ENCODE data around the gene PHACTR1.

PHACTR1 gene

GRCh38 chr6:13004601-13005000, 288.0 kb downstream of the PHACTR1 start:
- DNase-seq: no peak

DNA sequence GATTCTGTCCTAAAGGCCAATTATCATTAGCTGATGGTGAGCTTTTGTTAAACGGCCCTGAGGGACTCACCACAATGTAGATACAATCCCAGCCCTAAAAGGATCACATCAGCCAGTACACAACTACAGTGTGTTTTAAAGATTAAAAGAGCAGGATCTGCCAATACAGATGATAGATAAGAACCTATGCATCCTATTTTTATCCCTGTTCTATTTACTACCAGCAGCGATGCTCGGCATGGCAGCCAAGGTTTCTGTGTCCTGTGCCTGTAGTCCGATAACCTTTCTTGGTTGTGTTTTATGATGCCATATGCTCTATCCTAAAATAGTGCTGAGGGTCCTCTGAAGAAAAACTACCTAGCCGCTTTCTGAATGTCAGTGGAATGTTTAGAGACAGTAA, 289.4 kb downstream of the PHACTR1 start:
- DNase-seq: no peak

GRCh38 chr6:13006578-13007300, 290.2 kb downstream of the PHACTR1 start:
- no peak for DNase-seq

- no peak for DNase-seq
Observed at GRCh38 chr6:13007744-13008143, 291.2 kb downstream of the PHACTR1 start.

DNA sequence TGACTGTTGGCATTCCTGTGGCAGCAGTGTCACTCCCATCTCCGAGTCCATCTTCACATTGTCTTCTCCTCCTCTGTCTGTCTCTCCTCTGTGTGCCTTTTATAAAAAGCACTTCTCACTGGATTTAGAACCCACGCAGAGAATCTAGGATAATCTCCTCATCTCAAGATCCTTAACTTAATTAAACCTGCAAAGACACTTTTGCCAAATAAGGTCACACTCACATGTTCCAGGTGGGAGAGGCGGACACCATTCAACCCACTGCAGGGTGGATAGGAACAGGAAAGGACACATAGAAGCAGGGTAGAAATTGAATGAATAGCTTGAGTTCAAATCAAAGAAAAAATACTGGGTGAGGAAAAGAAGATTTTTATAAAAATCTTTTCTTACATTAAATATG, 292.5 kb downstream of the PHACTR1 start:
- DNase-seq: no peak

DNA sequence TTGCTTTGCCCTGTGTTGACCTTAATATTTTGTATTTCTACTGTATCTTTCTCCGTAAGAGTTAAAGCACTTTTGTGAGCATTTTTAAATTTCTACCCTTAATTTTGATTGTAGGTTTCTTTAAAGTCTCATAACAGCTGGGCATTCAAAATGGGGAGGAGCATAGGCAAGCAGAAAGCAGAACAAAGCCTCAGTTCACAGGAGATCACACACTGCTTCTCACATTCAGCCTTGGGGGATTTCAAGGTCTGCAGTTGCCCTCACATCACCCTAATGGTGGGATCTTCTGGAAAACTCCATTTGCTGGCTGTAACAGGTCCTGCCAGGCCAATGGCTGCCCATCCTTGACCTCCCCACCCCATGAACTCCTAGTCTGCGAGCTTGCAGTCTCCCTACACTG, 292.9 kb downstream of the PHACTR1 start:
- DNase-seq: no peak

- DNase-seq: no peak
Observed at GRCh38 chr6:13011612-13012146, 295.1 kb downstream of the PHACTR1 start.

DNA sequence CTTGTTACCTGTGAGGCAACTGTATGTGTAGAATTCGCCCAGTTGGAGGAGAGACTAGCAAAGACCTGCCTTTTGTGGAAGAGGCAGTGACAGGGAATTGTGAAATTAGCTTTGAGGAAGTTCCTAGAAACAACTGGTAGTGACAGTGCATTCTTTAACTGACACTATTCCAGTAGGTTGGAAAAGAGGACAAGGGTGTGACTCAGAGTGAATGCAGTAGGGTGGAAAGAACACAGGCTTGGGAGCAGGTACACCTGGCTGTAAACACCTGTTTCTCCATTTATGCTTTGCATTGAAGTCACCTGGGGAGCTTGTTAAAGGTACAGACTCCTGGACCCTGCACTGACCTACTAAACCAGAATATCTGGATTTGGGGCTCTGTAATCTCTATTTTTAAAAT, 295.7 kb downstream of the PHACTR1 start:
- DNase-seq: no peak

DNA sequence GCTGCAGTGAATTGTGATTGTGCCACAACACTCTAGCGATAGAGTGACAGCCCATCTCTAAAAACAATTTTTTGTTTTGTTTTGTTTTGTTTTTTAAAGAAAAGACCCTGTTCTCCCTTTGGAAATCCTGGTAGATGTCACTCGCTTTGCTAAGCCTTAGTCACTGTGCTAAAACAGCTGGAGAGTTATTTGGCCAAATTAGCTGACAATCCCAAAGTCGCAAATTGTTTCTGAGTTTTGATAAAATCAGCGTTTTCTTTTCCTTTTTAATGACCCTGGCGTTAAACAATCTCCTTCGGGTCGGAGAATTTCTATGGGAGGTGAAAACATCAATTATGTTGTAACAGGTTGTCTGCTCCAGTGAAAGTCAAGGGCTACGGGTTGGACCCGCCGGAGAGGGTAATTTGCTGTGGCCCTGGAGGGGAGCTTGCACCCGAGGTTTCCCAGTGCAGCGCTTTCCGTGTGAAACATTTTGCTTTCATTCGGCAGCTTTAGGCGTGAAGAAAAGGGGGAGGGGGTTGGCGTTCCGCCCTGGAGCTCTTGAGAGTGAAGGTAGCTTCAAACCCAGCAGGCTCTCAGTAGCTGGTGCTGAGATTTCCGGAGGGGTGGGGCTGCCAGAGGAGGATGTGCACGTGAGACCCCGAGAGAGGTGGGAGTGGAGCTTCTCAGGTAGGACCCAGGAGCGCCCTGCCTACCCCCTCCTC, 296.6 kb downstream of the PHACTR1 start:
- DNase-seq: peak; percentile 2

- no peak for DNase-seq
Observed at GRCh38 chr6:13013681-13014503, 297.3 kb downstream of the PHACTR1 start.

DNA sequence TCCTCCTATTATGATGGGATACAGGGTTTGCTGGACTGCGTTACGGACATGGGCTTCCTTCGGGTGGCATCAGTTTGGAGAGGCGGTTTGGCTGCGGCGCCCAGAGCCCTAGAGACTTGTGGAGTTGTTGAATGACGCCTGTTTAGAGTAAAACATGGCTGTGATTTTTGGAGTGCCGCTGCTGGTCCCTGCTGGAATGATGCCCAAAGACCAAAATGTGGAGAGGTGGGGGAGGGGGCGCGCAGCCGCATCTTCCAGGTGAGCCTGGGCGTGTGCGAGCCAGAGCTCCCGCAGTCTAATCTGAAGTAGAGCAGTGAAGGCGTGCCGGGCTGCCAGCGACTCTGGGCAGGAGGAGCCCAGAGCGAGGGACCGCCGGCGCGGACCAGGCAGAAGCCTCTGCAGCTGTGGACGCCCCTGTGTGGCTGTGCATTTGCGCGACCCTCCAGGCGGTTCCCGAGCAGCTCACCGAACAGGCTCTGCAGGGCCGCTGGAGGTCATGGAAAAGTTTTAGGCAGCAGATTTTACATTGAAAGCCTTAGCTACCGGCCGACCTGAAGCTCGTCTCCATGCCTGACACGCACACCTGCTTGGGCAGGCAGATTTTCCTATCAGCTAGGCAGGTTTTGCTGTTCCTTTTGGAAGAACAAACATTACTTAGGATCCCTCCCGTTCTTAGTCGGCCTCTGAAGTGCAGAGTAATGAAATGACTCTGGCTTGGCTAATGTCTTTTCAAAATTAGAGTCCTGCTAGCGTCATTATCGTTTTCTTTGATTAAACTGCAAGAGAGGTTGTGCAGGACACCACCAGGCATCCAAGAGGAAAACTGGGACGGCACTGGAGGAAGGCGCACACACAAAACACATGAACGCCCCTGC, 298.2 kb downstream of the PHACTR1 start:
- peak; percentile 42 for DNase-seq

DNA sequence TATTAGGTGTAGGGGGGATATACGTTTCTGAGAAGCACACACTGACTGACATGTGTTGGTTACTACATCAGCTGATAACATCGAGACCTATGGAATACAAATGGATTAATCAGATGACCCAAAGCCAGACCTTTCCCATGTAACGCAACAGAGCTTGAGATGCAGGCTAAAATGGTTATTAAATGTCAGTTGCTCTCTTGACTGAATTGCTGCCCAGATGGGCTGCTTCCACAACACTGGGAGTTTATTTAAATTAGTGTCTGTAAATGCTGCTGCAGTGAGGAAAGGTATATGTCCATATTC, 298.8 kb downstream of the PHACTR1 start:
- DNase-seq: no peak

GRCh38 chr6:13024616-13025015, 308.0 kb downstream of the PHACTR1 start:
- no peak for DNase-seq

- DNase-seq: no peak
Observed at GRCh38 chr6:13025893-13026499, 309.4 kb downstream of the PHACTR1 start.

- no peak for DNase-seq
Observed at GRCh38 chr6:13026557-13026956, 310.0 kb downstream of the PHACTR1 start.

- DNase-seq: no peak
Observed at GRCh38 chr6:13027207-13027606, 310.6 kb downstream of the PHACTR1 start.

- DNase-seq: no peak
Observed at GRCh38 chr6:13030396-13030795, 313.8 kb downstream of the PHACTR1 start.

- no peak for DNase-seq
Observed at GRCh38 chr6:13032566-13032965, 316.0 kb downstream of the PHACTR1 start.

DNA sequence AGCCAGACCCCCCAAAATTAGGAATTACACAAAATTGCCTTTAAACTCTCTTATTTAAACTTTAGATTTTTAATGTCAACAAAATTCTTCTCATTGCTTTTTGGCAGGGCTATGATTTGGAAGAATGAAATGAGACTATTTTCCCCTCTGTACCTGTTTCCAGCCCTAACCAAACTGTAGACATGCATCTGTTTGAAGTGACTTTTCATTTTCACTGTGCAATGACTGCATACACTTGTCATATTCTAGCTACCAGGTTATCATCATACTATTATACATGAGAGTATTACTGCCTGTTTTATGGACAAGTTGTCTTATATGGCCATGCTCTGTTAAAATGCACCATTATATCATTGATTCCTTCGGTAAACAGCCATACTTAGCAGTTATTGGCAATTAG, 316.6 kb downstream of the PHACTR1 start:
- DNase-seq: no peak

GRCh38 chr6:13034316-13034715, 317.7 kb downstream of the PHACTR1 start:
- no peak for DNase-seq

GRCh38 chr6:13035606-13036005, 319.0 kb downstream of the PHACTR1 start:
- DNase-seq: no peak

DNA sequence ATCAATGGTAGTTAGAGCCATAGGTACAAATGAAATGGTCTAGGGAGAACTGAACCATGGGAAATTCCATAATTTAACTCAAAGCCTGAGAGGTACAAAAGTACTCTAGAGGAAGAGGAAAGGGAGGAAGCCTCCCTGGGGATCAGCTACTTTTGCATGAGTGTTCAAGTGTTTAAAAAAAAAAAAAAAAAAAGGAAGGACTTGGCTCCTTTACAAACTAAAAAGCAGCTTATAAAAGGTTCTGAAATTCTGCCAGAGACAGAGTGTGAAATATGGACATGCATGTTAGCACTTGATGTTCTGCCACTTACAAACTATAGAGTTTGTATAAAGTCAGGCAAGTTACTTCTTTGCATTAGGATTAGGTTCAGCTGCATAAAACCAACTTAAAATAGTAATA, 321.7 kb downstream of the PHACTR1 start:
- peak; percentile 25 for DNase-seq

Data from DMS79 (cell line).